ENCODE results near the gene FYB2. TPM values are rescaled to one million over a fixed set of nuclear protein-coding genes. Genes with fewer than 3 reads are reported as not detected.

Gene FYB2
- total and polyA plus RNA-seq, 7 experiments from 2014 or later: not detected

DNA sequence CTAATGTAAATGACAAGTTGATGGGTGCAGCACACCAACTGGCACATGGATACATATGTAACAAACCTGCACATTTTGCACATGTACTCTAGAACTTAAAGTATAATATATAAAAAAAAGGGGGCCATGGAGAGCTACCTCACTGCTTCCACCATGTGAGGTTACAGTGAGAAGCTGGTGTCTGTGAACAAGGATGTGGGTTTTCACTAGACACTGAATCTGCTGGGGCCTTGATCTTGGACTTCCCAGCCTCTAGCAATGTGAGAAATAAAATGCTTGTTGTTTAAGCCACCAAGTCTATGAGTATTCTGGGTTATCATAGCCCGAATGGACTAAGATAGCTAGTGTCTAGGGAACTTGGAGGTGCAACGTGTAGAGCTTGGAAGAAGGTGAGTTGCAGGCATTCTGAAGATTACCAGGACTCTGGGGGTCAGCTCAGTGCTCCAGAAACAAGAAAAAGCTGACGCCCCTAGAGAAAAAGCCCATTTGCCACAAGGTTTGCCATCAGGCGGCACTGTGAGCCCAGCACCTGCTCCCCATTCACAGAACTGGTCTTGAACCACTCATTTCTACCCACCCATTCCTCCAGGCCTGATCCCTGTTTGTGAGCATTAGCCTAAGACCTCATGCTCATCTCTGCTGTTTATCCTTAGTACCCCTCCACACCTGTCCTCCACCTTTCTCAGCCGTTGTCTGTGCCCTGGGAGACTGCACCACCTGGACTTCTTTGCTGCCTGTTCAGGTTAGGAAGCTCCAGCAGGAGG, 15.1 kb upstream of the FYB2 start:
- no peaks in the 10 kb centered on the region for H3K9me3 ChIP-seq (ENCODE audit: control insufficient read depth in 2 of 3, low read length in 3 of 3)
- H3K27ac ChIP-seq (ENCODE audit: low read depth, low read length): no peak overlapping the region
- Mint-ChIP-seq H3K27me3 (peaks cover 0 to 24% (median 14%) of the 10 kb centered on the region in 5 donors), H3K4me3 (no peak overlapping the region), H3K4me1 (peaks cover 0 to 8% (median 3%) of the 10 kb centered on the region in 7 donors), H3K36me3 (no peaks in the 10 kb centered on the region), H3K9me3 (peaks cover 0 to 3% (median 0%) of the 10 kb centered on the region in 11 donors), H3K27ac (no peak overlapping the region)
- CTCF ChIA-PET: interaction anchor here (1.1 kb wide), 1 partner anchor 25 kb away, joined by 3 read pairs; no protein-coding TSS in a partner anchor
- no peak overlapping the region for H3K4me3 ChIP-seq (ENCODE audit: low read length)
- H3K27me3 ChIP-seq (ENCODE audit: control insufficient read depth in 2 of 2, insufficient read depth in 2 of 2, low read length in 2 of 2): peaks cover 0 to 4% of the 10 kb centered on the region in 2 donors
- H3K4me1 ChIP-seq (ENCODE audit: control insufficient read depth in 2 of 2, insufficient read depth in 2 of 2, low read length in 2 of 2): no peaks in the 10 kb centered on the region
- DNase-seq (no peak), ATAC-seq (no peak)
- no peaks in the 10 kb centered on the region for H3K36me3 ChIP-seq (ENCODE audit: control insufficient read depth in 2 of 3, insufficient read depth in 3 of 3, low read length in 3 of 3)
- POLR2A ChIA-PET: no interaction called here
- intact Hi-C loops (cut with micrococcal nuclease): loop anchor here (5.0 kb wide), 2 partner anchors 1818 to 1903 kb away; no protein-coding TSS in a partner anchor

DNA sequence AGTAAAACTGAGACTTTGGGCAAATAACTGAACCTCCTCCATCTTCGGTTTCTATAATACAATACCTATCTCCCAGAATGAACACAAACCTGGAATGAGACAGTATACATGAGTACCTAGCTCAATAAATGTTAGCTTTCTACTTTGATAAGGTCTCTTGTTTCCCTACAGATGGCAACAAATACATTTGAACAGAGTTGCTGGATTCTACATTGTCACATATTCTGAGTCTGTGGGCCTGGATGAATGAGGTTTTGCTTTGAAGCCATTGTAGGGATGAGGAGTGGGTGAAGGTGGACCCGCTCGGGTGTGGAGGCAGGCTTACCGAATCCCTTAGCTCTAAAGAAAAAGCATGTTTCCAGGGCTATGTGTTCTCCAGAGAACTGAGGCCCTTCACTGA, 13.9 kb upstream of the FYB2 start:
- ATAC-seq (no peak), DNase-seq (no peak)
- Histone ChIP-seq H3K36me3 (ENCODE audit: control insufficient read depth in 2 of 3, insufficient read depth in 3 of 3, low read length in 3 of 3) (no peaks in the 10 kb centered on the region), H3K9me3 (ENCODE audit: control insufficient read depth in 2 of 3, low read length in 3 of 3) (no peaks in the 10 kb centered on the region), H3K27me3 (ENCODE audit: control insufficient read depth in 2 of 2, insufficient read depth in 2 of 2, low read length in 2 of 2) (peaks cover 0 to 4% of the 10 kb centered on the region in 2 donors), H3K27ac (ENCODE audit: low read depth, low read length) (no peak overlapping the region), H3K4me1 (ENCODE audit: control insufficient read depth in 2 of 2, insufficient read depth in 2 of 2, low read length in 2 of 2) (no peaks in the 10 kb centered on the region), H3K4me3 (ENCODE audit: low read length) (no peak overlapping the region)
- H3K27me3 Mint-ChIP-seq: peaks cover 0 to 36% (median 21%) of the 10 kb centered on the region in 5 donors
- no peaks in the 10 kb centered on the region for H3K36me3 Mint-ChIP-seq
- intact Hi-C loops (cut with micrococcal nuclease): loop anchor here (5.0 kb wide), 2 partner anchors 1819 to 1904 kb away; no protein-coding TSS in a partner anchor
- H3K4me1 Mint-ChIP-seq: peaks cover 0 to 8% (median 3%) of the 10 kb centered on the region in 7 donors
- POLR2A ChIA-PET: no interaction called here
- no peak overlapping the region for H3K27ac Mint-ChIP-seq
- no peaks in the 10 kb centered on the region for H3K9me3 Mint-ChIP-seq
- H3K4me3 Mint-ChIP-seq: no peak overlapping the region
- CTCF ChIA-PET: no interaction called here

DNA sequence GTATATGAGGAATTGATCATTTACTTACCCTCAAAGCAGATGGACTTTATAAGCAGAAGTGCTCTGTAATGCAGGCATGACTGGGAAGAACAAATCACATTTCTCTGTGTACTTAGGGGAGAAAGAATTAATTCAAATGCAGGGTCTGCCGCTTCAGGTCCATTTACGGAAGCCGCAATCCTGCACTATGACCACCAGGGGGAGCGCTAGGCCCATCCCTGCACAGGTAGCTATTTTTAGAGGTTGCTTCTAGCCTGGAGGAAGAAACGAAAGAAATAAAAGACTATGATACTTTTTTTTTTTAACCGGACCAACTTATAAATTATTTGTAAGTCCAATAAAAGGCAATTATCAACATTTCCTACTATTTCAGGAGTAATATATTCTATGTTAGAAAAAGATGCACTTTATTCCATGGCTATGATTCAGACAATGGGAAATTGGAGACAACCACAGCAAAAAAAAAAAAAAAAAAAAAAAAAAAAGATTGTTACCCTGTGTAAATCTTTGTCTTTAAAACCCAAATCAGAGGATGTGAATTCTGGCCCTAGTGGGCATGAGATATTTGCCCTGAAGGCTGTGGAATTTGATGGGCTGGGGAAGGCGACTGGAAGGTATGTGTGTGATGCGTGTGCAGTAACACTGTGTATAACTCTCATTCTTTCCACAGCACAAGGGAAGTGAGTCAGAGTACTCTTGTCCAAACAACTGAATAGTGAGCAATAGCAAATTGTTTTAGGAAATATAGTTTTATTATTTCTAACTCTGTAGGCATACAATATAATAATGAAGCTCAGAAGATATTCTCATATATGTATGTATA, 12.9 kb upstream of the FYB2 start:
- Histone ChIP-seq H3K27me3 (ENCODE audit: control insufficient read depth in 2 of 2, insufficient read depth in 2 of 2, low read length in 2 of 2) (peaks cover 0 to 4% of the 10 kb centered on the region in 2 donors), H3K36me3 (ENCODE audit: control insufficient read depth in 2 of 3, insufficient read depth in 3 of 3, low read length in 3 of 3) (no peaks in the 10 kb centered on the region), H3K9me3 (ENCODE audit: control insufficient read depth in 2 of 3, low read length in 3 of 3) (no peaks in the 10 kb centered on the region), H3K4me3 (ENCODE audit: low read length) (no peak overlapping the region), H3K4me1 (ENCODE audit: control insufficient read depth in 2 of 2, insufficient read depth in 2 of 2, low read length in 2 of 2) (no peaks in the 10 kb centered on the region), H3K27ac (ENCODE audit: low read depth, low read length) (no peak overlapping the region)
- peaks cover 0 to 31% (median 23%) of the 10 kb centered on the region in 5 donors for H3K27me3 Mint-ChIP-seq
- no peaks in the 10 kb centered on the region for H3K9me3 Mint-ChIP-seq
- CTCF ChIA-PET: interaction anchor here (0.6 to 1.2 kb wide), 4 partner anchors 11 to 1713 kb away, joined by 3 to 9 read pairs (median 3); no protein-coding TSS in a partner anchor
- intact Hi-C loops (cut with micrococcal nuclease): loop anchor here (1.0 to 5.0 kb wide), 3 partner anchors 1714 to 1905 kb away; partner anchors contain the start of gene OMA1 (in 2 of the 2)
- H3K4me3 Mint-ChIP-seq: peak overlapping the region in 3 of 10 donors; percentile 20 to 51 (median 22)
- no peaks in the 10 kb centered on the region for H3K36me3 Mint-ChIP-seq
- peak; percentile 83 for ATAC-seq
- H3K27ac Mint-ChIP-seq: no peak overlapping the region
- peaks cover 0 to 8% (median 3%) of the 10 kb centered on the region in 7 donors for H3K4me1 Mint-ChIP-seq
- DNase-seq: peak; percentile 39 to 76 (median 56)
- POLR2A ChIA-PET: no interaction called here

DNA sequence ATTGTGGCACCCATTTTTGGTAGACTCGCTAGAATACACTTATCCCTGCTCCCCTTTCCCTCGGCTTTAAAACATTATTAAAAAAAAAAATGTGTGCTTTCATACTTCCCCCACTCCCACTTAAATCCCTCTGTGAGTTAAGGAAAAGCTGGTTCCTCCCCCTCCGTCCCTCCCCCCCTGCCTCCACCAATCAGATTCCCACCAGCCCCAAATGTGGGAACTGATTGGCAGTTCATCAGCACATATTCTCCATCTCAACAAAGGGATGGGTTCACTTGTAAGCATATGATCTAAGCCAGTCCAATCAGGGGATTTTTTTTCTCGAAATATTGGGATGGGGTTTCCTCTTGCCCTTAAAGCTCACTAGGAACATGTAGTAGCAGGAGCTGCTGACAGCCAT, 10.8 kb upstream of the FYB2 start:
- Histone ChIP-seq H3K27ac (ENCODE audit: low read depth, low read length) (no peak overlapping the region), H3K27me3 (ENCODE audit: control insufficient read depth in 2 of 2, insufficient read depth in 2 of 2, low read length in 2 of 2) (peaks cover 0 to 4% of the 10 kb centered on the region in 2 donors), H3K9me3 (ENCODE audit: control insufficient read depth in 2 of 3, low read length in 3 of 3) (no peaks in the 10 kb centered on the region), H3K36me3 (ENCODE audit: control insufficient read depth in 2 of 3, insufficient read depth in 3 of 3, low read length in 3 of 3) (no peaks in the 10 kb centered on the region), H3K4me1 (ENCODE audit: control insufficient read depth in 2 of 2, insufficient read depth in 2 of 2, low read length in 2 of 2) (no peaks in the 10 kb centered on the region), H3K4me3 (ENCODE audit: low read length) (no peak overlapping the region)
- Mint-ChIP-seq H3K27ac (no peak overlapping the region), H3K27me3 (peaks cover 0 to 36% (median 30%) of the 10 kb centered on the region in 5 donors), H3K36me3 (peaks cover 0 to 7% (median 0%) of the 10 kb centered on the region in 5 donors), H3K4me3 (no peak overlapping the region), H3K4me1 (peaks cover 0 to 8% (median 3%) of the 10 kb centered on the region in 7 donors), H3K9me3 (peaks cover 0 to 2% (median 0%) of the 10 kb centered on the region in 11 donors)
- POLR2A ChIA-PET: no interaction called here
- CTCF ChIA-PET: interaction anchor here (0.7 to 0.8 kb wide), 4 partner anchors 10 to 38 kb away, joined by 3 to 5 read pairs (median 4); no protein-coding TSS in a partner anchor
- ATAC-seq (no peak), DNase-seq (no peak)
- intact Hi-C loops (cut with micrococcal nuclease): loop anchor here (5.0 kb wide), 2 partner anchors 1822 to 1907 kb away; no protein-coding TSS in a partner anchor

DNA sequence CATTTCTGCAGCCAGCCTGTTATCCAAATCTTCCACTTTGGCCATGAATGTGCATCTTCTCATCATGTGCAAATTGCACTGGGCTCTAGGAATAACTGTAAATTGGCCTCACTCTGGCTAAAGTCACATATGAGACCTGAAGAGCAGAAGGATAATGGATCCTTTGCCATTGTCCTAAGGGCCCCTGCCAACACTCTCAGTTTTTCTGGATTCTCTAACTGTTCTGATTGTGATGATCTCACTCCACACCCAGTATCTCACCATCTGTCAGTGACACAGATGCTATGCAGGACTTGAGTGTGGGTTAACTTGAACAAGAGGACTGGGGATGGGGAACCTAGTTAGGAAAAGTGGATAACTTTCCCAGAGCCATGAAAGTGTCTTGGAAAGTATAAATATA, 8.5 kb upstream of the FYB2 start:
- H3K27ac ChIP-seq (ENCODE audit: low read depth, low read length): no peak overlapping the region
- H3K36me3 Mint-ChIP-seq: peaks cover 0 to 7% (median 0%) of the 10 kb centered on the region in 5 donors
- H3K4me3 Mint-ChIP-seq: no peak overlapping the region
- no peaks in the 10 kb centered on the region for H3K4me1 ChIP-seq (ENCODE audit: control insufficient read depth in 2 of 2, insufficient read depth in 2 of 2, low read length in 2 of 2)
- ATAC-seq (no peak), DNase-seq (no peak)
- H3K36me3 ChIP-seq (ENCODE audit: control insufficient read depth in 2 of 3, insufficient read depth in 3 of 3, low read length in 3 of 3): no peaks in the 10 kb centered on the region
- H3K9me3 ChIP-seq (ENCODE audit: control insufficient read depth in 2 of 3, low read length in 3 of 3): no peaks in the 10 kb centered on the region
- CTCF ChIA-PET: interaction anchor here (0.7 kb wide), 1 partner anchor 418 kb away, joined by 4 read pairs; no protein-coding TSS in a partner anchor
- no peak overlapping the region for H3K4me3 ChIP-seq (ENCODE audit: low read length)
- peaks cover 0 to 46% (median 37%) of the 10 kb centered on the region in 5 donors for H3K27me3 Mint-ChIP-seq
- peaks cover 0 to 4% of the 10 kb centered on the region in 2 donors for H3K27me3 ChIP-seq (ENCODE audit: control insufficient read depth in 2 of 2, insufficient read depth in 2 of 2, low read length in 2 of 2)
- no peak overlapping the region for H3K27ac Mint-ChIP-seq
- POLR2A ChIA-PET: no interaction called here
- H3K9me3 Mint-ChIP-seq: peaks cover 0 to 2% (median 0%) of the 10 kb centered on the region in 11 donors
- peaks cover 0 to 8% (median 3%) of the 10 kb centered on the region in 7 donors for H3K4me1 Mint-ChIP-seq
- intact Hi-C loops (cut with micrococcal nuclease): no loop called here

DNA sequence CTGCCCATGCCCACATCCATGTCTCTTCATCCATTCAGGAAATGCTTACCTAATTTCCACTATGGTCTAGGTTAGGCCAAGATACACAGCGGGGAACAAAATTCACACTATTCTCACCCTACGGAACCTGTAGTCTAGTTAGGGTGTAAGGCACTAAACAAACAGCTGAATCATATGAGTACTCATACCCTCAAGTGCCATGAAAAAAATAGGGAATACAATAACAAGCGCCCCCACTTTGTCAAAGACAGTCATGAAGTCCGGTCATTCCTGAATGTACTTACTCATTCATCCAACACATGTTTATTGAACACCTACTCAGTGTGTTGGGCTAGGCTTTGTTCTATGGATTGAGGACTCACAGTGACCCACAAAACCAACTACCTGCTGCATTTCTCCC, 6.2 kb upstream of the FYB2 start:
- no peak for ATAC-seq
- Mint-ChIP-seq H3K36me3 (peaks cover 0 to 7% (median 0%) of the 10 kb centered on the region in 5 donors), H3K27me3 (peaks cover 0 to 54% (median 27%) of the 10 kb centered on the region in 5 donors), H3K9me3 (peaks cover 0 to 2% (median 0%) of the 10 kb centered on the region in 11 donors), H3K4me1 (no peaks in the 10 kb centered on the region), H3K27ac (no peak overlapping the region), H3K4me3 (no peak overlapping the region)
- intact Hi-C loops (cut with micrococcal nuclease): no loop called here
- Histone ChIP-seq H3K27me3 (ENCODE audit: control insufficient read depth in 2 of 2, insufficient read depth in 2 of 2, low read length in 2 of 2) (no peaks in the 10 kb centered on the region), H3K4me1 (ENCODE audit: control insufficient read depth in 2 of 2, insufficient read depth in 2 of 2, low read length in 2 of 2) (no peaks in the 10 kb centered on the region), H3K9me3 (ENCODE audit: control insufficient read depth in 2 of 3, low read length in 3 of 3) (no peaks in the 10 kb centered on the region), H3K36me3 (ENCODE audit: control insufficient read depth in 2 of 3, insufficient read depth in 3 of 3, low read length in 3 of 3) (no peaks in the 10 kb centered on the region), H3K27ac (ENCODE audit: low read depth, low read length) (no peak overlapping the region), H3K4me3 (ENCODE audit: low read length) (no peak overlapping the region)
- ChIA-PET CTCF (no interaction called here), POLR2A (no interaction called here)
- DNase-seq: no peak
